NOMO-1 treated with dmso at 0.1 percent for 144 hours (cell line): ENCODE data around the gene SFMBT2.
"Not testable (repeated sequence)": the region's sequence is repeated elsewhere in the genome, so short reads cannot be mapped to it uniquely, and the experiment has no call there.

Source experiments
- DNase-seq: peaks from one replicate; lab custom pipeline; 2025; ENCODE audit not compliant: unreplicated experiment; lab: John Stamatoyannopoulos, UW

Gene SFMBT2

GRCh38 chr10:7403620-7404019 is 7.2 kb downstream of the SFMBT2 start:
- DNase-seq, result no peak

GRCh38 chr10:7401782-7402181 is 9.1 kb downstream of the SFMBT2 start:
- no peak for DNase-seq

GRCh38 chr10:7401156-7401555 is 9.7 kb downstream of the SFMBT2 start:
- no peak for DNase-seq

GRCh38 chr10:7400068-7400715 is 10.6 kb downstream of the SFMBT2 start:
- DNase-seq, result no peak

GRCh38 chr10:7399533-7399932 is 11.3 kb downstream of the SFMBT2 start:
- DNase-seq, result no peak

GRCh38 chr10:7397049-7398035 is 13.5 kb downstream of the SFMBT2 start:
- no peak for DNase-seq

- not testable (repeated sequence) for DNase-seq
Measured at GRCh38 chr10:7392301-7392700, 18.5 kb downstream of the SFMBT2 start.

- no peak for DNase-seq
Measured at GRCh38 chr10:7391748-7392147, 19.1 kb downstream of the SFMBT2 start.

GRCh38 chr10:7390689-7391110 is 20.1 kb downstream of the SFMBT2 start:
- not testable (repeated sequence) for DNase-seq

GRCh38 chr10:7389844-7390243 is 21.0 kb downstream of the SFMBT2 start:
- DNase-seq, result no peak

GRCh38 chr10:7389346-7389745 is 21.5 kb downstream of the SFMBT2 start:
- DNase-seq, result no peak

GRCh38 chr10:7388602-7389001 is 22.2 kb downstream of the SFMBT2 start:
- DNase-seq, result no peak

- DNase-seq, result not testable (repeated sequence)
Measured at GRCh38 chr10:7388149-7388548, 22.7 kb downstream of the SFMBT2 start.

- no peak for DNase-seq
Measured at GRCh38 chr10:7385114-7385513, 25.7 kb downstream of the SFMBT2 start.

- no peak for DNase-seq
Measured at GRCh38 chr10:7383442-7383841, 27.4 kb downstream of the SFMBT2 start.

- DNase-seq, result no peak
Measured at GRCh38 chr10:7380704-7381241, 30.1 kb downstream of the SFMBT2 start.

GRCh38 chr10:7378602-7379403 is 32.0 kb downstream of the SFMBT2 start:
- no peak for DNase-seq

GRCh38 chr10:7377614-7378248 is 33.1 kb downstream of the SFMBT2 start:
- no peak for DNase-seq

GRCh38 chr10:7374795-7375194 is 36.0 kb downstream of the SFMBT2 start:
- DNase-seq, result no peak

GRCh38 chr10:7373039-7373438 is 37.8 kb downstream of the SFMBT2 start:
- DNase-seq, result no peak

GRCh38 chr10:7372504-7372903 is 38.3 kb downstream of the SFMBT2 start:
- no peak for DNase-seq
